ENCODE results near the gene NAP1L4.

The NAP1L4 gene

GRCh38 chr11:2982214-2982613, 9.9 kb downstream of the NAP1L4 start:
- no peak overlapping the region for H3K4me3 ChIP-seq (ENCODE audit: low read length, poor library complexity, severe bottlenecking)
- no peaks in the 10 kb centered on the region for H3K27me3 ChIP-seq (ENCODE audit: insufficient read depth, low read length, poor library complexity, severe bottlenecking)
- peaks cover 11% of the 10 kb centered on the region for H3K4me1 ChIP-seq (ENCODE audit: insufficient read depth, low read length, poor library complexity, severe bottlenecking)
- H2AFZ ChIP-seq (ENCODE audit: low read length) = no peak overlapping the region
- TF ChIP-seq CTCF (conservative IDR thresholded peaks at IDR 0.05; ENCODE audit: low read length) = no peak
- no peak for TF ChIP-seq EZH2phosphoT487 (IDR thresholded peaks at IDR 0.05; ENCODE audit: borderline replicate concordance)
- H3F3A ChIP-seq (ENCODE audit: low read depth) = no peaks in the 10 kb centered on the region
- H3K4me2 ChIP-seq (ENCODE audit: low read depth, low read length, poor library complexity, severe bottlenecking) = peak overlapping the region; percentile 29
- H4K20me1 ChIP-seq (ENCODE audit: insufficient read depth, low read length, poor library complexity, severe bottlenecking) = peaks cover 95% of the 10 kb centered on the region
- peaks cover 98% of the 10 kb centered on the region for H3K79me2 ChIP-seq (ENCODE audit: insufficient read depth, low read length)
- no peaks in the 10 kb centered on the region for H3K9me3 ChIP-seq (ENCODE audit: insufficient read depth, low read depth, low read length)
- H3K9me2 ChIP-seq (replicated peaks; ENCODE audit: low read depth, low read length) = no peaks in the 10 kb centered on the region
- H3K36me3 ChIP-seq (ENCODE audit: insufficient read depth, low read length) = peaks cover 27% of the 10 kb centered on the region; the same call in 1 of the 2 replicates
- H3K9ac ChIP-seq (ENCODE audit: low read depth, low read length, poor library complexity, severe bottlenecking) = no peak overlapping the region

DNA sequence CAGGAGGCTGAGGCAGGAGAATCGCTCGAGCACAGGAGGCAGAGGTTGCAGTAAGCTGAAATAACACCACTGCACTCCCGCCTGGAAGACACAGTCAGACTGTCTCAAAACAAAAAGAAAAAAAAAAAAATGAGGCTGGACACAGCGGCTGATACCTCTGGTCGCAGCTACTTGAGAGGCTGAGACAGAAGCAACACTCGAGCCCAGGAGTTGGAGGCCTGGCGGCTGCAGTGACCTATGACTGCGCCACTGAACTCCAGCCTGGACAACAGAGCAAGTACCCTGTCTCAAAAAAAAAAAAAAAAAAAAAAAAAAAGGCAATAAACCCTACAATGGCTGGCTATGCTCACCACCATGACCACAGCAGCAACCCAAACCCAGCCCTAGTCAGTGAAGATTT, 11.0 kb downstream of the NAP1L4 start:
- Histone ChIP-seq H3F3A (ENCODE audit: low read depth) (no peaks in the 10 kb centered on the region), H3K9ac (ENCODE audit: low read depth, low read length, poor library complexity, severe bottlenecking) (no peak overlapping the region), H3K4me2 (ENCODE audit: low read depth, low read length, poor library complexity, severe bottlenecking) (no peak overlapping the region), H4K20me1 (ENCODE audit: insufficient read depth, low read length, poor library complexity, severe bottlenecking) (peaks cover 94% of the 10 kb centered on the region), H2AFZ (ENCODE audit: low read length) (no peak overlapping the region), H3K27me3 (ENCODE audit: insufficient read depth, low read length, poor library complexity, severe bottlenecking) (no peaks in the 10 kb centered on the region), H3K9me3 (ENCODE audit: insufficient read depth, low read depth, low read length) (no peaks in the 10 kb centered on the region), H3K4me3 (ENCODE audit: low read length, poor library complexity, severe bottlenecking) (no peak overlapping the region), H3K9me2 (replicated peaks; ENCODE audit: low read depth, low read length) (no peaks in the 10 kb centered on the region), H3K36me3 (ENCODE audit: insufficient read depth, low read length) (peaks cover 37% of the 10 kb centered on the region; the same call in 1 of the 2 replicates), H3K4me1 (ENCODE audit: insufficient read depth, low read length, poor library complexity, severe bottlenecking) (peaks cover 6% of the 10 kb centered on the region), H3K79me2 (ENCODE audit: insufficient read depth, low read length) (peaks cover 96% of the 10 kb centered on the region)
- no peak for TF ChIP-seq EZH2phosphoT487 (IDR thresholded peaks at IDR 0.05; ENCODE audit: borderline replicate concordance)
- no peak for TF ChIP-seq CTCF (conservative IDR thresholded peaks at IDR 0.05; ENCODE audit: low read length)

- no peaks in the 10 kb centered on the region for H3K9me3 ChIP-seq (ENCODE audit: insufficient read depth, low read depth, low read length)
- no peaks in the 10 kb centered on the region for H3K9me2 ChIP-seq (replicated peaks; ENCODE audit: low read depth, low read length)
- H3K4me2 ChIP-seq (ENCODE audit: low read depth, low read length, poor library complexity, severe bottlenecking) = no peak overlapping the region
- no peaks in the 10 kb centered on the region for H3F3A ChIP-seq (ENCODE audit: low read depth)
- peaks cover 46% of the 10 kb centered on the region for H3K36me3 ChIP-seq (ENCODE audit: insufficient read depth, low read length)
- TF ChIP-seq CTCF (conservative IDR thresholded peaks at IDR 0.05; ENCODE audit: low read length) = no peak
- no peak for TF ChIP-seq EZH2phosphoT487 (IDR thresholded peaks at IDR 0.05; ENCODE audit: borderline replicate concordance)
- H3K9ac ChIP-seq (ENCODE audit: low read depth, low read length, poor library complexity, severe bottlenecking) = no peak overlapping the region
- H2AFZ ChIP-seq (ENCODE audit: low read length) = no peak overlapping the region
- peaks cover 94% of the 10 kb centered on the region for H4K20me1 ChIP-seq (ENCODE audit: insufficient read depth, low read length, poor library complexity, severe bottlenecking)
- H3K4me3 ChIP-seq (ENCODE audit: low read length, poor library complexity, severe bottlenecking) = no peak overlapping the region
- no peaks in the 10 kb centered on the region for H3K27me3 ChIP-seq (ENCODE audit: insufficient read depth, low read length, poor library complexity, severe bottlenecking)
- peaks cover 4% of the 10 kb centered on the region for H3K4me1 ChIP-seq (ENCODE audit: insufficient read depth, low read length, poor library complexity, severe bottlenecking)
- H3K79me2 ChIP-seq (ENCODE audit: insufficient read depth, low read length) = peaks cover 94% of the 10 kb centered on the region
Measured at GRCh38 chr11:2980168-2980840, 11.8 kb downstream of the NAP1L4 start.
